DOHH2 (cell line): ENCODE data around the gene PDCD7.
"Not testable (repeated sequence)": the region's sequence is repeated elsewhere in the genome, so short reads cannot be mapped to it uniquely, and the experiment has no call there.

ENCODE experiments used
- H3F3A ChIP-seq: fragments of 200-600 bp; sonication (generic), shearing (Covaris generic); 2 replicates; pipeline ENCODE4 v1.6.0; 2016; ENCODE audit warnings: antibody characterized with exemption, mild to moderate bottlenecking; ENCODE audit not compliant: control insufficient read depth, insufficient read depth
- H3K27ac ChIP-seq: fragments of 200-600 bp; sonication (generic); 2 replicates; pipeline ENCODE4 v1.5.1; 2014; ENCODE audit warnings: low read depth, mild to moderate bottlenecking, low read length, moderate library complexity
- H3K27me3 ChIP-seq: fragments of 200-600 bp; sonication (generic); 2 replicates; pipeline ENCODE4 v1.6.1; 2014; ENCODE audit warnings: mild to moderate bottlenecking, low read length, mixed read lengths; ENCODE audit not compliant: control insufficient read depth
- H3K36me3 ChIP-seq: fragments of 200-600 bp; sonication (generic); 2 replicates; pipeline ENCODE4 v1.6.1; 2014; ENCODE audit warnings: mild to moderate bottlenecking, low read length, moderate library complexity, mixed read lengths; ENCODE audit not compliant: control insufficient read depth
- H3K4me1 ChIP-seq: fragments of 200-600 bp; sonication (generic); 2 replicates; pipeline ENCODE4 v1.6.1; 2014; ENCODE audit warnings: mild to moderate bottlenecking, low read length, mixed read lengths; ENCODE audit not compliant: control insufficient read depth
- H3K4me2 ChIP-seq: fragments of 200-600 bp; sonication (generic); 2 replicates; pipeline ENCODE4 v1.6.0; 2014; ENCODE audit warnings: mild to moderate bottlenecking, low read length, moderate library complexity
- H3K4me3 ChIP-seq: fragments of 200-600 bp; sonication (generic); 2 replicates; pipeline ENCODE4 v1.5.1; 2014; ENCODE audit warnings: mild to moderate bottlenecking, low read length, mixed read lengths
- H3K79me2 ChIP-seq: fragments of 200-600 bp; sonication (generic); 2 replicates; pipeline ENCODE4 v1.6.1; 2014; ENCODE audit warnings: mild to moderate bottlenecking, low read length, mixed read lengths; ENCODE audit not compliant: control insufficient read depth
- H3K9me2 ChIP-seq: fragments of 200-600 bp; sonication (generic); replicated peaks from 2 replicates; pipeline ENCODE4 v1.6.1; 2014; ENCODE audit warnings: mild to moderate bottlenecking, low read length, mixed read lengths; ENCODE audit not compliant: control insufficient read depth
- H3K9me3 ChIP-seq: fragments of 200-600 bp; sonication (generic); 2 replicates; pipeline ENCODE4 v1.6.1; 2014; ENCODE audit warnings: antibody characterized with exemption, low read length, mixed read lengths; ENCODE audit not compliant: control insufficient read depth, insufficient read depth
- H4K20me1 ChIP-seq: fragments of 200-600 bp; sonication (generic); 2 replicates; pipeline ENCODE4 v1.6.0; 2014; ENCODE audit warnings: low read depth, mild to moderate bottlenecking, antibody characterized with exemption, low read length, moderate library complexity; ENCODE audit not compliant: control insufficient read depth, insufficient read depth
- EZH2phosphoT487 ChIP-seq: fragments of 200-600 bp; sonication (generic); IDR thresholded peaks from 2 replicates; pipeline ENCODE4 v1.6.1; 2017; ENCODE audit warnings: borderline replicate concordance, mild to moderate bottlenecking, antibody characterized with exemption, low read length, moderate library complexity, mixed read lengths
- TF ChIP-seq, protein P1 (sequence below): fragments of 200-600 bp; sonication (generic); IDR thresholded peaks from one replicate; pipeline ENCODE4 v1.5.1; 2014; ENCODE audit warnings: antibody characterized with exemption, mild to moderate bottlenecking, low read depth, low read length; ENCODE audit not compliant: poor library complexity, severe bottlenecking

Gene PDCD7

DNA sequence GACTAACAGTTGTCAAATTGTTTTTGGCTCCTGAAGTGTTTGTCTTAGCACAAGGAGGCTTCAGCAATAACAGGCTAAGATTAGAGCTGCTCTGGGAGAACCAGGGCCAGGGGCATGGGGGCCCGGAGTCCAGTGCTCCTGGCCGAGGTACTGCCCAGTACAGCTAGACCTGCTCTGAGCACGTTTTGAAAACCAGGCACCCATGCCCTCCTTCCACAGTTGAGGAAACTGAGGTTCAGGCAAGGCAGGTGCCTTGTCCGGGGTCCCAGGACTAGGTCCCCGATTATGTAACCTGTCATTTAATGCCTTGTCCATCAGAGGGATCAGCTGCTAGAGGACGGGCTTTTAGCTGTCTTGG lies 37.9 kb downstream of the PDCD7 start:
- Histone ChIP-seq H4K20me1 (no peaks in the 10 kb centered on the region), H3K79me2 (no peaks in the 10 kb centered on the region), H3K9me3 (no peaks in the 10 kb centered on the region), H3K4me1 (no peaks in the 10 kb centered on the region), H3K27ac (no peak overlapping the region), H3F3A (no peaks in the 10 kb centered on the region), H3K27me3 (no peaks in the 10 kb centered on the region), H3K4me2 (no peak overlapping the region), H3K36me3 (peaks cover 26% of the 10 kb centered on the region), H3K9me2 (no peaks in the 10 kb centered on the region), H3K4me3 (no peak overlapping the region)
- TF ChIP-seq, protein P1, sequence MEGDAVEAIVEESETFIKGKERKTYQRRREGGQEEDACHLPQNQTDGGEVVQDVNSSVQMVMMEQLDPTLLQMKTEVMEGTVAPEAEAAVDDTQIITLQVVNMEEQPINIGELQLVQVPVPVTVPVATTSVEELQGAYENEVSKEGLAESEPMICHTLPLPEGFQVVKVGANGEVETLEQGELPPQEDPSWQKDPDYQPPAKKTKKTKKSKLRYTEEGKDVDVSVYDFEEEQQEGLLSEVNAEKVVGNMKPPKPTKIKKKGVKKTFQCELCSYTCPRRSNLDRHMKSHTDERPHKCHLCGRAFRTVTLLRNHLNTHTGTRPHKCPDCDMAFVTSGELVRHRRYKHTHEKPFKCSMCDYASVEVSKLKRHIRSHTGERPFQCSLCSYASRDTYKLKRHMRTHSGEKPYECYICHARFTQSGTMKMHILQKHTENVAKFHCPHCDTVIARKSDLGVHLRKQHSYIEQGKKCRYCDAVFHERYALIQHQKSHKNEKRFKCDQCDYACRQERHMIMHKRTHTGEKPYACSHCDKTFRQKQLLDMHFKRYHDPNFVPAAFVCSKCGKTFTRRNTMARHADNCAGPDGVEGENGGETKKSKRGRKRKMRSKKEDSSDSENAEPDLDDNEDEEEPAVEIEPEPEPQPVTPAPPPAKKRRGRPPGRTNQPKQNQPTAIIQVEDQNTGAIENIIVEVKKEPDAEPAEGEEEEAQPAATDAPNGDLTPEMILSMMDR: no peak
- no peak for TF ChIP-seq EZH2phosphoT487

DNA sequence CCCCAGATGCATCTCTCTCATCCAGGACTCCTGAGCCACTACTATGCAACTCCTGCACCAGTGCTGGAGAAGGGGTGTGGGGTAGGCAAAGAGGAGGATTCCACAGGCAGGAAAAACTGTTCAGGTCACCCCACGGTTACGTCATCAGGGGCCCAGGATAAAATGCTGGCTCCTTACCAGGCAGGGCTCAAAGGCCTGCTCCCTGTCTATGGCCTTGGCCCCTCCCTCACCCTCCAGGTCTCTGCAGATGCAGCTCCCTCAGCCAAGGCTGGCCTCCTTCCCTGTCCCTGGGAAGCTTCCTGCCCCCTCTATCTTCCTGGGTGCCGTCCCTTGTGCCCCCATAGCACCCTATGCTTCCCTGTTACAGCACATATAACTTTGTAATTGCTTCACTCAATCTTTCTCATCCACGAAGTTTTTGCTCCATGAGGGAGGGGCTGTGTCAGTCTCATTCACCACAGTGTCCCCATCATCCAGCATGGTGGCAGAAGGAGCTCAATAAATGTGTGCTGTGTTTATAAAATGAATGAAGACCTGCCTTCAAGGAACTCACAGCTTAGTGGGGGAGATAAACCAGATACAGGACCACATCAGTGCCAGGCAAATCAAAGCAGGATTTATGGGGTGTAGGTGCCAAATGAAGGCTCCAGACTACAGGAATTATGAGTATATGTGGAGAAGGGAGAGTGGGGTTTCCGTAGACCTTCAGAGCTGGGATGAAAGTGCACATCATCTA lies 38.4 kb downstream of the PDCD7 start:
- no peaks in the 10 kb centered on the region for H3K27me3 ChIP-seq
- no peaks in the 10 kb centered on the region for H3K4me1 ChIP-seq
- H3K27ac ChIP-seq: no peak overlapping the region
- no peaks in the 10 kb centered on the region for H3K79me2 ChIP-seq
- no peaks in the 10 kb centered on the region for H3K9me2 ChIP-seq
- H3F3A ChIP-seq: no peaks in the 10 kb centered on the region
- no peak overlapping the region for H3K4me3 ChIP-seq
- no peaks in the 10 kb centered on the region for H4K20me1 ChIP-seq
- no peak overlapping the region for H3K4me2 ChIP-seq
- no peaks in the 10 kb centered on the region for H3K9me3 ChIP-seq
- TF ChIP-seq, protein P1: no peak
- no peak for TF ChIP-seq EZH2phosphoT487
- peaks cover 21% of the 10 kb centered on the region for H3K36me3 ChIP-seq

DNA sequence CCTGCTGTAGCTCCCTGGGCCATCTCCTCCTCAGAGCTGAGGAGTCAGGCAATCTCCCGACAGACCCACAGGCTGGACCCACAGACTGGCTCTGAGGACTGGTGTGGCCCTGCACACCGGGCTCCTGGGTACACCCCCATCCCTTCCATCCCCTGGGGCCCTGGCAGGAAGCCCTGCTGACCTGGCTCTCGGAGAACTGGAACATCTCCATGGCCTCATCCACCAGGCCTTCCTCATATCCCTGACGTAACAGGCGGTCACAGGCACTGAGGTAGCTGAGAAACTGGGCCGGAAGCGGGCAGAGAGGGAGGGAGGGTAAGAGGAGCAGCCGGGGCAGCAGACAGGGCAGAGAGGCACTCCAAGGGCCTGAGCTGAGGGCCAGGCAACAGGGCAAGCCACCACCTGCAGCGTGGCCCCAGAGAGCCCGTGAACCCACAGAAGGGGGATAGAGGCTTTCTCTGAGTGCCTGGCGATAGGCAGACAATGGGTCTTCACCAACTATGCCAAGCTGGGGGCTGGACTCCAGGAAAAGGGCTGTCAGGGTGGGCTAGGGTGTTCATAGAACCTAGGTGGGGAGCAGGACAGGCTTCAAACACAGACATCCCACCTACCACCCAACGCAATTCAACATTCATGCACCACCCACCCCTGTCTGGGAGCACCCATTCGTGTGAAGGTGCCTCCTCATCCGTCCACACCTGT lies 39.2 kb downstream of the PDCD7 start:
- TF ChIP-seq, protein P1: no peak
- TF ChIP-seq EZH2phosphoT487: no peak
- H3K4me3 ChIP-seq: no peak overlapping the region
- H3K9me2 ChIP-seq: no peaks in the 10 kb centered on the region
- H4K20me1 ChIP-seq: no peaks in the 10 kb centered on the region
- peaks cover 18% of the 10 kb centered on the region for H3K36me3 ChIP-seq
- no peaks in the 10 kb centered on the region for H3K27me3 ChIP-seq
- no peak overlapping the region for H3K4me2 ChIP-seq
- no peaks in the 10 kb centered on the region for H3K4me1 ChIP-seq
- H3F3A ChIP-seq: no peaks in the 10 kb centered on the region
- no peak overlapping the region for H3K27ac ChIP-seq
- no peaks in the 10 kb centered on the region for H3K9me3 ChIP-seq
- no peaks in the 10 kb centered on the region for H3K79me2 ChIP-seq

DNA sequence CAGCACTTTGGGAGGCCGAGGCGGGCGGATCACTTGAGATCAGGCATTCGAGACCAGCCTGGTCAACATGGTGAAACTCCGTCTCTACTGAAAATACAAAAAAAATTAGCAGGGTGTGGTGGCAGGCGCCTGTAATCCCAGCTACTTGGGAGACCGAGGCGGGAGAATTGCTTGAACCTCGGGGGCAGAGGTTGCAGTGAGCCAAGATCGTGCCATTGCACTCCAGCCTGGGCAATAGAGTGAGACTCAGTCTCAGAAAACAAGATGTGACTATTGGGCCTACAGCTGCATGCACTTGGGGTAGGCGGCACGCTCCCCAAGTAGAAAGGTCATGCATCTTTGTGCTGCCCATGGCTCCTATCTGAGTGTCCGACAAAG lies 39.8 kb downstream of the PDCD7 start:
- not testable (repeated sequence) for H3K27ac ChIP-seq, H3K27me3 ChIP-seq, H3K4me2 ChIP-seq, H3K4me3 ChIP-seq, H3K9me3 ChIP-seq, H4K20me1 ChIP-seq, H3K4me1 ChIP-seq, H3K79me2 ChIP-seq, H3F3A ChIP-seq, H3K9me2 ChIP-seq
- H3K36me3 ChIP-seq: peaks cover 12% of the 10 kb centered on the region
